Glomerular visceral epithelial cell (primary cell): Measurements from ENCODE around the gene C1orf174.
"Not testable (repeated sequence)": the region's sequence is repeated elsewhere in the genome, so short reads cannot be mapped to it uniquely, and the experiment has no call there.

ENCODE experiments used
- DNase-seq: peaks from one replicate; pipeline ENCODE4 v3.0.0-alpha.2; 2016; ENCODE audit errors: extremely low spot score

Gene C1orf174

GRCh38 chr1:3925762-3926161 lies 25.7 kb upstream of the C1orf174 start:
- DNase-seq: no peak

- DNase-seq: no peak
Measured at GRCh38 chr1:3925256-3925655, 25.2 kb upstream of the C1orf174 start.

- peak; percentile 39 for DNase-seq
Measured at GRCh38 chr1:3924825-3925220, 24.8 kb upstream of the C1orf174 start.

- DNase-seq: no peak
Measured at GRCh38 chr1:3924186-3924824, 24.2 kb upstream of the C1orf174 start.

- no peak for DNase-seq
Measured at GRCh38 chr1:3923378-3924185, 23.5 kb upstream of the C1orf174 start.

GRCh38 chr1:3922851-3923250 lies 22.8 kb upstream of the C1orf174 start:
- DNase-seq: no peak

- DNase-seq: no peak
Measured at GRCh38 chr1:3922201-3922725, 22.2 kb upstream of the C1orf174 start.

GRCh38 chr1:3921765-3922164 lies 21.7 kb upstream of the C1orf174 start:
- DNase-seq: no peak

- no peak for DNase-seq
Measured at GRCh38 chr1:3919706-3920105, 19.6 kb upstream of the C1orf174 start.

- no peak for DNase-seq
Measured at GRCh38 chr1:3918966-3919611, 19.0 kb upstream of the C1orf174 start.

GRCh38 chr1:3918359-3918758 lies 18.3 kb upstream of the C1orf174 start:
- not testable (repeated sequence) for DNase-seq

- DNase-seq: no peak
Measured at GRCh38 chr1:3917761-3918160, 17.7 kb upstream of the C1orf174 start.

- no peak for DNase-seq
Measured at GRCh38 chr1:3915551-3916121, 15.6 kb upstream of the C1orf174 start.

- no peak for DNase-seq
Measured at GRCh38 chr1:3914911-3915310, 14.8 kb upstream of the C1orf174 start.

GRCh38 chr1:3914331-3914851 lies 14.3 kb upstream of the C1orf174 start:
- DNase-seq: no peak

GRCh38 chr1:3912809-3913685 lies 13.0 kb upstream of the C1orf174 start:
- no peak for DNase-seq

GRCh38 chr1:3911981-3912808 lies 12.1 kb upstream of the C1orf174 start:
- no peak for DNase-seq

- peak; percentile 70 for DNase-seq
Measured at GRCh38 chr1:3910857-3911845, 11.1 kb upstream of the C1orf174 start.
